GM23338 (cell line): ENCODE data around the gene KAZALD1. TPM values are rescaled to one million over a fixed set of nuclear protein-coding genes. Genes with fewer than 3 reads are reported as not detected.

Experiments used
- ATAC-seq: fragments of 200-7000 bp; cut with Tn5 transposase; 3 replicates; pipeline ENCODE4 v1.9.1; 2020
- DNase-seq: peaks from one replicate; pipeline ENCODE4 v3.0.0-alpha.2; 2015; ENCODE audit warnings: low spot score
- H2AFZ ChIP-seq: fragments of 200-600 bp; sonication (generic); 2 replicates; pipeline ENCODE4 v1.8.0; 2016; ENCODE audit warnings: antibody characterized with exemption, mild to moderate bottlenecking, moderate library complexity
- H3F3A ChIP-seq: fragments of 200-600 bp; sonication (generic); replicated peaks from 2 replicates; pipeline ENCODE4 v1.8.0; 2017; ENCODE audit warnings: antibody characterized with exemption, mixed run types, low read depth
- H3K27ac ChIP-seq: fragments of 200-600 bp; sonication (generic); 2 replicates; pipeline ENCODE4 v1.6.1; 2016; ENCODE audit warnings: low read depth
- H3K27me3 ChIP-seq: fragments of 200-600 bp; sonication (generic); 2 replicates; pipeline ENCODE4 v1.8.0; 2016; ENCODE audit warnings: mild to moderate bottlenecking, mixed run types, moderate library complexity; ENCODE audit not compliant: insufficient read depth
- H3K36me3 ChIP-seq: fragments of 200-600 bp; sonication (generic); 2 replicates; pipeline ENCODE4 v1.8.0; 2016; ENCODE audit warnings: mild to moderate bottlenecking; ENCODE audit not compliant: insufficient read depth
- H3K4me1 ChIP-seq: fragments of 200-600 bp; sonication (generic); 2 replicates; pipeline ENCODE4 v1.8.0; 2016; ENCODE audit warnings: mild to moderate bottlenecking, moderate library complexity; ENCODE audit not compliant: insufficient read depth
- H3K4me2 ChIP-seq: fragments of 200-600 bp; sonication (generic); 2 replicates; pipeline ENCODE4 v1.7.1; 2017; ENCODE audit warnings: mixed run types
- H3K4me3 ChIP-seq: fragments of 200-600 bp; sonication (generic); 2 replicates; pipeline ENCODE4 v1.6.1; 2016; ENCODE audit warnings: mixed run types
- H3K79me2 ChIP-seq: fragments of 200-600 bp; sonication (generic); replicated peaks from 2 replicates; pipeline ENCODE4 v1.8.0; 2017; ENCODE audit warnings: mild to moderate bottlenecking; ENCODE audit not compliant: insufficient read depth
- H3K9me2 ChIP-seq: fragments of 200-600 bp; sonication (generic); 2 replicates; pipeline ENCODE4 v1.8.0; 2017; ENCODE audit not compliant: insufficient read depth
- H4K20me1 ChIP-seq: fragments of 200-600 bp; sonication (generic); replicated peaks from 2 replicates; pipeline ENCODE4 v1.8.0; 2017; ENCODE audit warnings: mild to moderate bottlenecking; ENCODE audit not compliant: insufficient read depth
- H3K27ac Mint-ChIP-seq: 2 replicates; pipeline ENCODE4 v1.8.0; 2020; ENCODE audit warnings: inconsistent platforms, mild to moderate bottlenecking, moderate library complexity, mixed read lengths
- H3K27me3 Mint-ChIP-seq: 3 replicates; pipeline ENCODE4 v1.8.0; 2022; ENCODE audit warnings: low read depth, mild to moderate bottlenecking, moderate library complexity, mixed read lengths, inconsistent platforms; ENCODE audit not compliant: insufficient read depth, poor library complexity
- H3K36me3 Mint-ChIP-seq: 3 replicates; pipeline ENCODE4 v1.8.0; 2021; ENCODE audit warnings: low read depth, mild to moderate bottlenecking, inconsistent platforms, moderate library complexity, mixed read lengths
- H3K4me1 Mint-ChIP-seq: 3 replicates; pipeline ENCODE4 v1.8.0; 2020; ENCODE audit warnings: mild to moderate bottlenecking, inconsistent platforms, mixed read lengths
- H3K4me3 Mint-ChIP-seq: 3 replicates; pipeline ENCODE4 v1.8.0; 2021; ENCODE audit warnings: moderate library complexity, mild to moderate bottlenecking, inconsistent platforms, mixed read lengths
- H3K9me3 Mint-ChIP-seq: 3 replicates; pipeline ENCODE4 v1.8.0; 2020; ENCODE audit warnings: moderate library complexity, mild to moderate bottlenecking, inconsistent platforms, mixed read lengths
- CREB1 ChIP-seq: fragments of 250-450 bp; sonication (Bioruptor Pico); IDR thresholded peaks from 2 replicates; pipeline ENCODE4 v1.5.0; 2020; ENCODE audit warnings: low read depth, mild to moderate bottlenecking, moderate library complexity
- EZH2 ChIP-seq: fragments of 200-600 bp; sonication (generic); IDR thresholded peaks from one replicate; pipeline ENCODE4 v1.8.0; 2017; ENCODE audit warnings: antibody characterized with exemption, mild to moderate bottlenecking, low read depth; ENCODE audit not compliant: unreplicated experiment
- EZH2phosphoT487 ChIP-seq: fragments of 200-600 bp; sonication (generic); IDR thresholded peaks from one replicate; pipeline ENCODE4 v1.8.1; 2018; ENCODE audit warnings: antibody characterized with exemption; ENCODE audit not compliant: unreplicated experiment
- JUNB ChIP-seq: IDR thresholded peaks from one replicate; pipeline ENCODE4 v1.6.1; 2016; ENCODE audit warnings: antibody characterized with exemption; ENCODE audit not compliant: unreplicated experiment
- NANOG ChIP-seq: IDR thresholded peaks from 2 replicates; pipeline ENCODE4 v1.6.1; 2016; ENCODE audit warnings: antibody characterized with exemption, borderline replicate concordance
- POLR2AphosphoS5 ChIP-seq: IDR thresholded peaks from 2 replicates; pipeline ENCODE4 v1.6.1; 2016; ENCODE audit warnings: antibody characterized with exemption, low read depth
- STAT1 ChIP-seq: IDR thresholded peaks from one replicate; pipeline ENCODE4 v1.6.1; 2016; ENCODE audit warnings: antibody characterized with exemption; ENCODE audit not compliant: unreplicated experiment
- ZNF114 ChIP-seq: fragments of 250-450 bp; sonication (Bioruptor Pico); IDR thresholded peaks from 2 replicates; pipeline ENCODE4 v1.5.0; 2020; ENCODE audit warnings: mild to moderate bottlenecking, moderate library complexity
- ZNF331 ChIP-seq: fragments of 250-450 bp; sonication (Bioruptor Pico); IDR thresholded peaks from 2 replicates; pipeline ENCODE4 v1.5.0; 2020; ENCODE audit warnings: low read depth, mild to moderate bottlenecking, moderate library complexity
- polyA plus RNA-seq: library from polyadenylated mRNA; unstranded; fragments of >200 nt; fragmentation: Nextera tagmentation; extraction: Ambion mirVana; gene quantifications from 2 replicates; pipeline ENCODE4 v1.2.1, GENCODE V29; 2016
- total RNA-seq: library from RNA; depleted of rRNA; stranded (reverse); fragments of >200 nt; shearing (Covaris generic); gene quantifications from 2 replicates; pipeline ENCODE4 v1.2.3, GENCODE V29; 2014
- TF ChIP-seq, protein P1 (sequence below): IDR thresholded peaks from 2 replicates; pipeline ENCODE4 v1.6.1; 2016; ENCODE audit warnings: antibody characterized with exemption
- TF ChIP-seq, protein P2 (sequence below): fragments of 250-450 bp; sonication (Bioruptor Pico); IDR thresholded peaks from 2 replicates; pipeline ENCODE4 v1.5.0; 2020; ENCODE audit warnings: mild to moderate bottlenecking, moderate library complexity
- TF ChIP-seq, protein P3 (sequence below), 2 experiments: fragments of 200-600 bp in 1 of 2; sonication (generic) in 1 of 2; conservative IDR thresholded peaks; 2 replicates each; pipeline versions ENCODE4 v1.5.1 to v1.6.1; 2016 to 2017; ENCODE audit warnings: antibody characterized with exemption in 2 of 2, low read depth in 2 of 2, mild to moderate bottlenecking in 2 of 2, moderate library complexity in 1 of 2
- TF ChIP-seq, protein P4 (sequence below): IDR thresholded peaks from one replicate; pipeline ENCODE4 v1.6.1; 2018; ENCODE audit warnings: antibody characterized with exemption; ENCODE audit not compliant: unreplicated experiment

KAZALD1 gene
- total and polyA plus RNA-seq, 2 experiments from 2014 or later, result 0.27 to 1.3 TPM

DNA sequence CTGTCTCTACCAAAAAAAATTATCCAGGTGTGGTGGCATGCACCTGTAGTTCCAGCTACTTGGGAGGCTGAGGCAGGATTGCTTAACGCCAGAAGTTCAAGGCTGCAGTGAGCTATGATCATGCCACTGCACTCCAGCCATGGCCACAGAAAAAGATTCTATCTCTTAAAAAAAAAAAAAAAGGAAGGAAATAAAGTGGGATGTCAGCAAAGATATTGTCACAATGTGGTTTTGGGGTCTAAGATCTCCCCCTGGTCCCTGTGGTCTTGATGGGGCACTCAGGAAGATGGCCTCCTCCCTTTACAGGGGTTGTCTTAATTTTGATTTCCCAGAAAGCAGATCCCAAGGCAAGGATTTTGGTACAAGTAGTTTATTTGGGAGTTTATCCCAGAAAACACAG is 7.4 kb upstream of the KAZALD1 start:
- Mint-ChIP-seq H3K36me3 (no peaks in the 10 kb centered on the region; the same call in 2 of the 3 replicates), H3K27me3 (peaks cover 36% of the 10 kb centered on the region), H3K9me3 (no peaks in the 10 kb centered on the region), H3K27ac (no peak overlapping the region), H3K4me3 (no peak overlapping the region), H3K4me1 (peaks cover 10% of the 10 kb centered on the region)
- Histone ChIP-seq H3K27me3 (peaks cover 42% of the 10 kb centered on the region), H2AFZ (no peak overlapping the region), H4K20me1 (peaks cover 38% of the 10 kb centered on the region), H3K4me1 (peaks cover 11% of the 10 kb centered on the region), H3K4me2 (no peak overlapping the region), H3F3A (peaks cover 1% of the 10 kb centered on the region), H3K36me3 (no peaks in the 10 kb centered on the region), H3K9me2 (no peaks in the 10 kb centered on the region), H3K4me3 (no peak overlapping the region), H3K27ac (no peak overlapping the region), H3K79me2 (peaks cover 13% of the 10 kb centered on the region; the same call in 1 of the 2 replicates)
- ATAC-seq, result no peak
- TF ChIP-seq JUNB (no peak), NANOG (no peak), ZNF331 (CRISPR knock-in tag) (no peak), STAT1 (no peak), ZNF114 (CRISPR knock-in tag) (no peak), EZH2 (no peak), CREB1 (no peak), POLR2AphosphoS5 (no peak), EZH2phosphoT487 (no peak)
- TF ChIP-seq, protein P1, sequence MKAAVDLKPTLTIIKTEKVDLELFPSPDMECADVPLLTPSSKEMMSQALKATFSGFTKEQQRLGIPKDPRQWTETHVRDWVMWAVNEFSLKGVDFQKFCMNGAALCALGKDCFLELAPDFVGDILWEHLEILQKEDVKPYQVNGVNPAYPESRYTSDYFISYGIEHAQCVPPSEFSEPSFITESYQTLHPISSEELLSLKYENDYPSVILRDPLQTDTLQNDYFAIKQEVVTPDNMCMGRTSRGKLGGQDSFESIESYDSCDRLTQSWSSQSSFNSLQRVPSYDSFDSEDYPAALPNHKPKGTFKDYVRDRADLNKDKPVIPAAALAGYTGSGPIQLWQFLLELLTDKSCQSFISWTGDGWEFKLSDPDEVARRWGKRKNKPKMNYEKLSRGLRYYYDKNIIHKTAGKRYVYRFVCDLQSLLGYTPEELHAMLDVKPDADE, result no peak
- TF ChIP-seq, protein P2, sequence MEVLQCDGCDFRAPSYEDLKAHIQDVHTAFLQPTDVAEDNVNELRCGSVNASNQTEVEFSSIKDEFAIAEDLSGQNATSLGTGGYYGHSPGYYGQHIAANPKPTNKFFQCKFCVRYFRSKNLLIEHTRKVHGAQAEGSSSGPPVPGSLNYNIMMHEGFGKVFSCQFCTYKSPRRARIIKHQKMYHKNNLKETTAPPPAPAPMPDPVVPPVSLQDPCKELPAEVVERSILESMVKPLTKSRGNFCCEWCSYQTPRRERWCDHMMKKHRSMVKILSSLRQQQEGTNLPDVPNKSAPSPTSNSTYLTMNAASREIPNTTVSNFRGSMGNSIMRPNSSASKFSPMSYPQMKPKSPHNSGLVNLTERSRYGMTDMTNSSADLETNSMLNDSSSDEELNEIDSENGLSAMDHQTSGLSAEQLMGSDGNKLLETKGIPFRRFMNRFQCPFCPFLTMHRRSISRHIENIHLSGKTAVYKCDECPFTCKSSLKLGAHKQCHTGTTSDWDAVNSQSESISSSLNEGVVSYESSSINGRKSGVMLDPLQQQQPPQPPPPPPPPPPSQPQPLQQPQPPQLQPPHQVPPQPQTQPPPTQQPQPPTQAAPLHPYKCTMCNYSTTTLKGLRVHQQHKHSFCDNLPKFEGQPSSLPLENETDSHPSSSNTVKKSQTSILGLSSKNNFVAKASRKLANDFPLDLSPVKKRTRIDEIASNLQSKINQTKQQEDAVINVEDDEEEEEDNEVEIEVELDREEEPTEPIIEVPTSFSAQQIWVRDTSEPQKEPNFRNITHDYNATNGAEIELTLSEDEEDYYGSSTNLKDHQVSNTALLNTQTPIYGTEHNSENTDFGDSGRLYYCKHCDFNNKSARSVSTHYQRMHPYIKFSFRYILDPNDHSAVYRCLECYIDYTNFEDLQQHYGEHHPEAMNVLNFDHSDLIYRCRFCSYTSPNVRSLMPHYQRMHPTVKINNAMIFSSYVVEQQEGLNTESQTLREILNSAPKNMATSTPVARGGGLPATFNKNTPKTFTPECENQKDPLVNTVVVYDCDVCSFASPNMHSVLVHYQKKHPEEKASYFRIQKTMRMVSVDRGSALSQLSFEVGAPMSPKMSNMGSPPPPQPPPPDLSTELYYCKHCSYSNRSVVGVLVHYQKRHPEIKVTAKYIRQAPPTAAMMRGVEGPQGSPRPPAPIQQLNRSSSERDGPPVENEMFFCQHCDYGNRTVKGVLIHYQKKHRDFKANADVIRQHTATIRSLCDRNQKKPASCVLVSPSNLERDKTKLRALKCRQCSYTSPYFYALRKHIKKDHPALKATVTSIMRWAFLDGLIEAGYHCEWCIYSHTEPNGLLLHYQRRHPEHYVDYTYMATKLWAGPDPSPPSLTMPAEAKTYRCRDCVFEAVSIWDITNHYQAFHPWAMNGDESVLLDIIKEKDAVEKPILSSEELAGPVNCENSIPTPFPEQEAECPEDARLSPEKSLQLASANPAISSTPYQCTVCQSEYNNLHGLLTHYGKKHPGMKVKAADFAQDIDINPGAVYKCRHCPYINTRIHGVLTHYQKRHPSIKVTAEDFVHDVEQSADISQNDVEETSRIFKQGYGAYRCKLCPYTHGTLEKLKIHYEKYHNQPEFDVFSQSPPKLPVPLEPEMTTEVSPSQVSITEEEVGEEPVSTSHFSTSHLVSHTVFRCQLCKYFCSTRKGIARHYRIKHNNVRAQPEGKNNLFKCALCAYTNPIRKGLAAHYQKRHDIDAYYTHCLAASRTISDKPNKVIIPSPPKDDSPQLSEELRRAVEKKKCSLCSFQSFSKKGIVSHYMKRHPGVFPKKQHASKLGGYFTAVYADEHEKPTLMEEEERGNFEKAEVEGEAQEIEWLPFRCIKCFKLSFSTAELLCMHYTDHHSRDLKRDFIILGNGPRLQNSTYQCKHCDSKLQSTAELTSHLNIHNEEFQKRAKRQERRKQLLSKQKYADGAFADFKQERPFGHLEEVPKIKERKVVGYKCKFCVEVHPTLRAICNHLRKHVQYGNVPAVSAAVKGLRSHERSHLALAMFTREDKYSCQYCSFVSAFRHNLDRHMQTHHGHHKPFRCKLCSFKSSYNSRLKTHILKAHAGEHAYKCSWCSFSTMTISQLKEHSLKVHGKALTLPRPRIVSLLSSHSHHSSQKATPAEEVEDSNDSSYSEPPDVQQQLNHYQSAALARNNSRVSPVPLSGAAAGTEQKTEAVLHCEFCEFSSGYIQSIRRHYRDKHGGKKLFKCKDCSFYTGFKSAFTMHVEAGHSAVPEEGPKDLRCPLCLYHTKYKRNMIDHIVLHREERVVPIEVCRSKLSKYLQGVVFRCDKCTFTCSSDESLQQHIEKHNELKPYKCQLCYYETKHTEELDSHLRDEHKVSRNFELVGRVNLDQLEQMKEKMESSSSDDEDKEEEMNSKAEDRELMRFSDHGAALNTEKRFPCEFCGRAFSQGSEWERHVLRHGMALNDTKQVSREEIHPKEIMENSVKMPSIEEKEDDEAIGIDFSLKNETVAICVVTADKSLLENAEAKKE, result no peak
- TF ChIP-seq, protein P3, sequence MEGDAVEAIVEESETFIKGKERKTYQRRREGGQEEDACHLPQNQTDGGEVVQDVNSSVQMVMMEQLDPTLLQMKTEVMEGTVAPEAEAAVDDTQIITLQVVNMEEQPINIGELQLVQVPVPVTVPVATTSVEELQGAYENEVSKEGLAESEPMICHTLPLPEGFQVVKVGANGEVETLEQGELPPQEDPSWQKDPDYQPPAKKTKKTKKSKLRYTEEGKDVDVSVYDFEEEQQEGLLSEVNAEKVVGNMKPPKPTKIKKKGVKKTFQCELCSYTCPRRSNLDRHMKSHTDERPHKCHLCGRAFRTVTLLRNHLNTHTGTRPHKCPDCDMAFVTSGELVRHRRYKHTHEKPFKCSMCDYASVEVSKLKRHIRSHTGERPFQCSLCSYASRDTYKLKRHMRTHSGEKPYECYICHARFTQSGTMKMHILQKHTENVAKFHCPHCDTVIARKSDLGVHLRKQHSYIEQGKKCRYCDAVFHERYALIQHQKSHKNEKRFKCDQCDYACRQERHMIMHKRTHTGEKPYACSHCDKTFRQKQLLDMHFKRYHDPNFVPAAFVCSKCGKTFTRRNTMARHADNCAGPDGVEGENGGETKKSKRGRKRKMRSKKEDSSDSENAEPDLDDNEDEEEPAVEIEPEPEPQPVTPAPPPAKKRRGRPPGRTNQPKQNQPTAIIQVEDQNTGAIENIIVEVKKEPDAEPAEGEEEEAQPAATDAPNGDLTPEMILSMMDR (conservative IDR thresholded peaks at IDR 0.05; ENCODE audit: low read depth in 2 of 2), result no peak
- TF ChIP-seq, protein P4, sequence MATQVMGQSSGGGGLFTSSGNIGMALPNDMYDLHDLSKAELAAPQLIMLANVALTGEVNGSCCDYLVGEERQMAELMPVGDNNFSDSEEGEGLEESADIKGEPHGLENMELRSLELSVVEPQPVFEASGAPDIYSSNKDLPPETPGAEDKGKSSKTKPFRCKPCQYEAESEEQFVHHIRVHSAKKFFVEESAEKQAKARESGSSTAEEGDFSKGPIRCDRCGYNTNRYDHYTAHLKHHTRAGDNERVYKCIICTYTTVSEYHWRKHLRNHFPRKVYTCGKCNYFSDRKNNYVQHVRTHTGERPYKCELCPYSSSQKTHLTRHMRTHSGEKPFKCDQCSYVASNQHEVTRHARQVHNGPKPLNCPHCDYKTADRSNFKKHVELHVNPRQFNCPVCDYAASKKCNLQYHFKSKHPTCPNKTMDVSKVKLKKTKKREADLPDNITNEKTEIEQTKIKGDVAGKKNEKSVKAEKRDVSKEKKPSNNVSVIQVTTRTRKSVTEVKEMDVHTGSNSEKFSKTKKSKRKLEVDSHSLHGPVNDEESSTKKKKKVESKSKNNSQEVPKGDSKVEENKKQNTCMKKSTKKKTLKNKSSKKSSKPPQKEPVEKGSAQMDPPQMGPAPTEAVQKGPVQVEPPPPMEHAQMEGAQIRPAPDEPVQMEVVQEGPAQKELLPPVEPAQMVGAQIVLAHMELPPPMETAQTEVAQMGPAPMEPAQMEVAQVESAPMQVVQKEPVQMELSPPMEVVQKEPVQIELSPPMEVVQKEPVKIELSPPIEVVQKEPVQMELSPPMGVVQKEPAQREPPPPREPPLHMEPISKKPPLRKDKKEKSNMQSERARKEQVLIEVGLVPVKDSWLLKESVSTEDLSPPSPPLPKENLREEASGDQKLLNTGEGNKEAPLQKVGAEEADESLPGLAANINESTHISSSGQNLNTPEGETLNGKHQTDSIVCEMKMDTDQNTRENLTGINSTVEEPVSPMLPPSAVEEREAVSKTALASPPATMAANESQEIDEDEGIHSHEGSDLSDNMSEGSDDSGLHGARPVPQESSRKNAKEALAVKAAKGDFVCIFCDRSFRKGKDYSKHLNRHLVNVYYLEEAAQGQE, result no peak
- DNase-seq, result no peak
